HUES64 (cell line): Measurements from ENCODE around the gene MBP.
A peak's percentile ranks its signal among the peaks of the same experiment; 100 is the strongest.

ENCODE experiments used
- H3K27ac ChIP-seq: 2 replicates; pipeline ENCODE4 v1.7.0; 2013; ENCODE audit warnings: low read depth, low read length, inconsistent platforms
- H3K27me3 ChIP-seq: 2 replicates; pipeline ENCODE4 v1.6.1; 2013; ENCODE audit warnings: mild to moderate bottlenecking, low read length; ENCODE audit not compliant: insufficient read depth
- H3K36me3 ChIP-seq: 2 replicates; pipeline ENCODE4 v1.6.1; 2013; ENCODE audit warnings: mild to moderate bottlenecking, low read length; ENCODE audit not compliant: insufficient read depth
- H3K4me1 ChIP-seq: 2 replicates; pipeline ENCODE4 v1.6.1; 2013; ENCODE audit warnings: mild to moderate bottlenecking, low read length, moderate library complexity; ENCODE audit not compliant: insufficient read depth
- H3K4me3 ChIP-seq: 2 replicates; pipeline ENCODE4 v1.5.1; 2013; ENCODE audit warnings: mild to moderate bottlenecking, low read length, moderate library complexity
- H3K9ac ChIP-seq: 2 replicates; pipeline ENCODE4 v1.6.1; 2013; ENCODE audit warnings: mild to moderate bottlenecking, low read depth, low read length
- H3K9me3 ChIP-seq: 2 replicates; pipeline ENCODE4 v1.6.1; 2013; ENCODE audit warnings: low read depth, low read length; ENCODE audit not compliant: insufficient read depth
- WGBS: fragments of 150-250, 120-280 bp; methylation state at CpG from one replicate; pipeline ENCODE4 v1.1.7; 2013; ENCODE audit warnings: missing lambda C conversion rate; 5-methylcytosine and 5-hydroxymethylcytosine counted together

The MBP gene

GRCh38 chr18:77133051-77133834 lies 660 bp upstream of the MBP start:
- Histone ChIP-seq H3K36me3 (no peaks in the 10 kb centered on the region), H3K27ac (no peak overlapping the region), H3K9me3 (no peaks in the 10 kb centered on the region), H3K9ac (peak overlapping the region; percentile 27; the same call in 1 of the 2 replicates), H3K4me3 (peak overlapping the region; percentile 66), H3K27me3 (peaks cover 56% of the 10 kb centered on the region), H3K4me1 (no peaks in the 10 kb centered on the region)
- WGBS, result 8% methylated on average over 44 of the region's 44 CpGs

DNA sequence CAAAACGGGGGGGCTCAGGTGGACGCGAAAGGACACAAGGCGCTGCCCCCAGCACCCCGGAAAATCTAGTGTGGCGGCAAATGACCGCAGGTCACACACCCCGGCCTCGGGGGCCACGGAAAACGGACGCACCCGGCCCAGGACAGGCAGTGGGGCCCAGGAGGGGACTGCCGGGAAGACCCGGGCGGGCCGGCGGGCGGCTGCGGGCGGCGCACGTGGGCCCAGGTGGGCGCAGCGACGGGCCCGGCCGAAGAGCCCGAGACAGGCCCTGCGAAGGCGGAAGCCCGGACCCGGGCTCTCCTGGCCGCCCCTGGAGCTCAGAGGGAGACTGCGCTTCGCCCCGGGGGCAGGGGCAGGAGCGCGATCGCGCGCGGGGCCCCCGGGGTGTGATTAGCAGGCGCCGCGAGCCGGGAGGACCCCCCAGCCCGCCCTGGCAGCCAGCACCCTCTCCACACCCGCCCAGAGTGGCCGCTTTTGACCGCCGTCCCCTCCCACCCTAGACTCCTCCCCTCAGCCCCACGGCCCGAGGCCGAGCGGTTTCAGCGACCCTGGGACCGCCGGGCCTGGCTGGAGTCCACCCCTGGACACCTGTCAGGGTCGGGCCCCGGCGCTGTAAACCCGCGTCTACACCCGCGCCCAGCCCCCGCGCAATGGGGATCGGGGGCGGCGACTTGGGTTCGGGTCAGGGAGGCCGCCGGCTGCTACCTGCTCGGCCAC lies 773 bp downstream of the MBP start:
- Histone ChIP-seq H3K9me3 (no peaks in the 10 kb centered on the region), H3K4me1 (no peaks in the 10 kb centered on the region), H3K27me3 (peaks cover 56% of the 10 kb centered on the region), H3K4me3 (peak overlapping the region; percentile 66), H3K27ac (no peak overlapping the region), H3K9ac (peak overlapping the region; percentile 69; the same call in 1 of the 2 replicates), H3K36me3 (no peaks in the 10 kb centered on the region)
- WGBS, result under 1% methylated on average over 76 of the region's 76 CpGs

GRCh38 chr18:77131100-77131651 lies 1.4 kb downstream of the MBP start:
- no peaks in the 10 kb centered on the region for H3K9me3 ChIP-seq
- peak overlapping the region; percentile 66 for H3K4me3 ChIP-seq
- H3K27me3 ChIP-seq, result peaks cover 56% of the 10 kb centered on the region
- 12% methylated on average over 31 of the region's 31 CpGs for WGBS
- no peaks in the 10 kb centered on the region for H3K36me3 ChIP-seq
- peak overlapping the region; percentile 47; the same call in 1 of the 2 replicates for H3K9ac ChIP-seq
- H3K27ac ChIP-seq, result no peak overlapping the region
- no peaks in the 10 kb centered on the region for H3K4me1 ChIP-seq

DNA sequence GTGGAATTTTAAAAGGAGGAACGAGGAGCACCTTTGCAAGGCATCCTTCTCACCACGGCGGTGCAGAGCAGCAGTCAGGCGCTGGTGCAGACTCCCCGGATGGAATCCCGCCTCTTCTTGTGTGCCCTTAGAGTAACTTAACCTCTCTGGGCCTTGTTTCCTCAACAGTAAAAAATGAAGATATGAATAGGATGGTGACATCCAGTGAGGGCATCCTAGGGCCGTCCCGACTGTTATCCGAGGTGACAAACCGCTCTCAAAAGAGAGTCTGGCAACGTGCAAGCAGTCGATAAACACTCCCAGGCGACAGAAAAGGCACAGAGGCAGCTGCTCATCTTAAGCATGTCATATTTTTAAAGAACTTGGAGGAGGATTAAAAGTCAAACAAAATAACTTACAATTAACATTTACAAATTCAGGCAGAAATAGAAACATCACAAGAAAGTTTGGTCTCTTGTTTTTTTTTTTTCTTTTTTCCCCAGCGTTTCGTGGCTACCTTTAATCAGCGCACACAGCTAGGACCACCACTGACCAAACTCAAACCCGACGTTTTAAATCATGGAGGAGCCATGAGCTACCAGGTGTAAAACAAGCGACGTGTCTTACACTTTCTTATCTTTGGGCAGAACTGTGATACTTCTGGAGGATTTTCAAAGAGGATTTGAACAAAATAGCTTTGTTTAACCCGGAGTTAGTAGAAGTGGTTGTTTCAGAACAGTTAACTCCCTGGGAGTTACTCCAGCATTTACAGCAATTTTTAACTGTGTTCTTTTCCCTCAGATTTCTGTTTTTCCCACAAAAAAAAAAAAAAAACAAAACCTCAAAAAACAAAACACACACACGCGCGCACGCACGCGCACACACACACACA lies 2.1 kb downstream of the MBP start:
- 79% methylated on average over 27 of the region's 27 CpGs for WGBS
- Histone ChIP-seq H3K36me3 (no peaks in the 10 kb centered on the region), H3K4me3 (peak overlapping the region; percentile 66; the same call in 1 of the 2 replicates), H3K9me3 (no peaks in the 10 kb centered on the region), H3K9ac (no peak overlapping the region), H3K4me1 (no peaks in the 10 kb centered on the region), H3K27me3 (peaks cover 56% of the 10 kb centered on the region), H3K27ac (no peak overlapping the region)

GRCh38 chr18:77129150-77129551 lies 3.4 kb downstream of the MBP start:
- Histone ChIP-seq H3K4me3 (no peak overlapping the region), H3K4me1 (peaks cover 12% of the 10 kb centered on the region), H3K9me3 (no peaks in the 10 kb centered on the region), H3K27me3 (peaks cover 46% of the 10 kb centered on the region), H3K9ac (no peak overlapping the region), H3K27ac (no peak overlapping the region), H3K36me3 (no peaks in the 10 kb centered on the region)
- WGBS, result 76% methylated on average over 7 of the region's 7 CpGs

DNA sequence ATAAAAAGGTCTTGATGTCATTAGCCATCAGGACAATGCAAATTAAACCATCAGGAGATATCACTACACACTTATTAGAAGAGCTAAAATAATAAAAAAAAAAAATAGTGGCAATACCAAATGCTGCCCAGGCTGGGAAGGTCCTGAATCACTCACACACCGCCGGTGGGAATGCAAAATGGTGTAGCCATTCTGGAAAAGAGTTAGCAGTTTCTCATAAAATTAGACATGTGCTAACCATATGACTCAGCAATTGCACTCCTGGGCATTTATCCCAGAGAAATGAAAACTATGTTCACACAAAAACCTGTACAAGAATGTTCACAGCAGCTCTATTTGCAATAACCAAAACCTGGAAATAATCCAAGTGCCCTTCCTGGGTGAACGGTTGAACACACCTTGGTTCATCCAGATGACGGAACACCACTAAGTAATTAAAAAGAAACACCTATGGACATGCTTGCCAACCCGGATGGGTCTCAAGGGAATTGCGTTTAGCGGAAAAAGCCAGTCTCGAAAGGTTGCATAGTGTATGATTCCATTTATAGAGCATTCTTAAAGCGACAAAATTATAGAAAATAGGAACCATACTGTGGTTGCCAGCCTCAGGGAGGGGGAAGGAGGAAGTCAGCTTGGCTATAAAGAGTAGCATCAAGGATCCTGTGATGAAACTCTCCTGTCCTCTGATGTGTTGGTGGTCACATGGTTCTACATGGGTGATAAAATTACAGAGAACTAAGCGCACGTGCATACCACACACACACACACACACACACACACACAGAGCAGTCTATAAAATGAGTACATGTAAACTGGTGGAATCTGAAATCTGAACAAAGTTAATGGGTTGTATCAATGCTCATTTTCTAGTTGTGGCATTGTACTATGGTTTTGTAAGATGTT lies 4.6 kb downstream of the MBP start:
- WGBS, result 92% methylated on average over 9 of the region's 11 CpGs
- H3K4me1 ChIP-seq, result peaks cover 15% of the 10 kb centered on the region
- H3K9me3 ChIP-seq, result no peaks in the 10 kb centered on the region
- H3K4me3 ChIP-seq, result no peak overlapping the region
- H3K27me3 ChIP-seq, result peaks cover 34% of the 10 kb centered on the region
- H3K36me3 ChIP-seq, result no peaks in the 10 kb centered on the region
- no peak overlapping the region for H3K27ac ChIP-seq
- no peak overlapping the region for H3K9ac ChIP-seq

DNA sequence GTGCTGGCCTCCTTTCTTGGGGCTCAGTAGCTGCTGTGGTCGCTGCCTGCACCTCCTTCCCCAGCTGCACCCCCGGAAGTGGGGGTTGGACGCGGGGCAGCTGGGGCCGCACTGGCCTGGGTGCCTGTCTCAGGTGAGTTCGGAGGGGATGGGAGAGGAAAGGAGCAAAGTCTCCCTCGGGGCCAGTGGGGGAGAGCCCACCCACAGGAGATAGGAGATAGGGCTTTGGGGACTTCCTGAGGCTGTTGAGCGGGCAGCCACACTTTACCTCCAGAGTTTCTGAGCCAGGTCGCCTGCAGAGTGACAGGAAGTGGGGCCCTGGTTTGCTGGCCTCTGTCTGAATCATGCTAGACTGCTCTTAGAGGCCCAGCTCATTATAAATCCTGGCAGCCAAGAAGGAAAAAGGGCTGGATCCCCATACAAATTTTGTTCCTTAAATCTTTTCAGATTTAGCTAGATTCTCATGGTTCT lies 8.1 kb downstream of the MBP start:
- peaks cover 15% of the 10 kb centered on the region for H3K4me1 ChIP-seq
- H3K9me3 ChIP-seq, result no peaks in the 10 kb centered on the region
- 79% methylated on average over 9 of the region's 9 CpGs for WGBS
- peaks cover 3% of the 10 kb centered on the region; the same call in 1 of the 2 replicates for H3K27me3 ChIP-seq
- no peak overlapping the region for H3K9ac ChIP-seq
- no peak overlapping the region for H3K4me3 ChIP-seq
- H3K27ac ChIP-seq, result no peak overlapping the region
- no peaks in the 10 kb centered on the region for H3K36me3 ChIP-seq

GRCh38 chr18:77123320-77124231 lies 9.0 kb downstream of the MBP start:
- Histone ChIP-seq H3K4me3 (no peak overlapping the region), H3K4me1 (peaks cover 15% of the 10 kb centered on the region), H3K27ac (no peak overlapping the region), H3K27me3 (no peaks in the 10 kb centered on the region), H3K9ac (no peak overlapping the region), H3K9me3 (no peaks in the 10 kb centered on the region), H3K36me3 (no peaks in the 10 kb centered on the region)
- 84% methylated on average over 14 of the region's 14 CpGs for WGBS

GRCh38 chr18:77121523-77121922 lies 11.1 kb downstream of the MBP start:
- H3K27me3 ChIP-seq, result no peaks in the 10 kb centered on the region
- no peak overlapping the region for H3K4me3 ChIP-seq
- H3K36me3 ChIP-seq, result no peaks in the 10 kb centered on the region
- no peaks in the 10 kb centered on the region for H3K9me3 ChIP-seq
- peaks cover 15% of the 10 kb centered on the region for H3K4me1 ChIP-seq
- no peak overlapping the region for H3K27ac ChIP-seq
- WGBS, result 97% methylated on average over 2 of the region's 3 CpGs
- no peak overlapping the region for H3K9ac ChIP-seq
